K562 (cell line): ENCODE results near the gene ITSN1. TPM values are rescaled to one million over a fixed set of nuclear protein-coding genes. Genes with fewer than 3 reads are reported as not detected.
A peak's percentile ranks its signal among the peaks of the same experiment; 100 is the strongest.

Experiments used
- ATAC-seq: fragments of 200-7000 bp; cut with Tn5 transposase; 3 replicates; pipeline ENCODE4 v1.9.1; 2020; ENCODE audit warnings: moderate library complexity
- BruUV-seq: library from RNA; stranded (reverse); fragments of 400-500 nt; replicated peaks from 2 replicates; lab custom pipeline; 2021; lab: Mats Ljungman, UMichigan
- CTCF ChIA-PET: fragments of 300-600 bp; formaldehyde crosslinking; extraction: SDS; loops from one replicate; lab custom pipeline; 2021; ENCODE audit warnings: low intra/inter-chr PET ratio; lab: Yijun Ruan, JAX
- POLR2A ChIA-PET: fragments of 300-600, 350-650 bp; sonication (Branson Sonifier 250); formaldehyde crosslinking; extraction: SDS; loops from one replicate; lab custom pipeline; 2021; ENCODE audit warnings: antibody characterized with exemption, inconsistent platforms; lab: Yijun Ruan, JAX
- DNase-seq, 4 experiments: peaks; one replicate each; pipeline versions ENCODE4 v3.0.0 to v3.0.0-alpha.2; 2011 to 2018; ENCODE audit warnings: low spot score in 3 of 4, mixed read lengths in 3 of 4; ENCODE audit errors: extremely low read depth in 1 of 4
- FAIRE-seq: peaks from 2 replicates; lab custom pipeline; 2011; peaks lifted over from hg19 to GRCh38; lab: Jason Lieb, UNC
- H2AFZ ChIP-seq: 2 replicates; pipeline ENCODE4 v1.6.0; 2011; ENCODE audit warnings: low read depth, low read length, control low read depth, inconsistent platforms
- H3K27ac ChIP-seq: fragments of 200-600 bp; 3 replicates; pipeline ENCODE4 v1.8.0; 2011; ENCODE audit warnings: low read depth, mild to moderate bottlenecking, control low read depth, inconsistent platforms, low read length, moderate library complexity, mixed read lengths; ENCODE audit errors: extremely low read depth
- H3K27me3 ChIP-seq, 2 experiments: fragments of 300-600 bp in 1 of 2; 2 replicates in 1 of 2; 3 replicates in 1 of 2; pipeline versions ENCODE4 v1.6.0 to v1.8.0; 2011; ENCODE audit warnings: inconsistent platforms in 2 of 2, low read length in 2 of 2, mild to moderate bottlenecking in 1 of 2, mixed read lengths in 1 of 2, moderate library complexity in 1 of 2; ENCODE audit not compliant: control insufficient read depth in 2 of 2, insufficient read depth in 2 of 2
- H3K36me3 ChIP-seq: fragments of 300-600 bp; 3 replicates; pipeline ENCODE4 v1.8.0; 2011; ENCODE audit warnings: mild to moderate bottlenecking, low read length, inconsistent platforms; ENCODE audit not compliant: control insufficient read depth, insufficient read depth
- H3K4me1 ChIP-seq, 2 experiments: fragments of 200-600 bp in 1 of 2; replicated peaks in 1 of 2; 2 replicates in 1 of 2; 3 replicates in 1 of 2; pipeline versions ENCODE4 v1.5.1 to v1.8.0; 2011; ENCODE audit warnings: inconsistent platforms in 2 of 2, low read length in 2 of 2, mild to moderate bottlenecking in 1 of 2, mixed read lengths in 1 of 2, moderate library complexity in 1 of 2; ENCODE audit not compliant: control insufficient read depth in 2 of 2, insufficient read depth in 2 of 2
- H3K4me2 ChIP-seq: 2 replicates; pipeline ENCODE4 v1.6.1; 2011; ENCODE audit warnings: low read length, control low read depth, inconsistent platforms, mixed read lengths; ENCODE audit not compliant: insufficient read depth
- H3K4me3 ChIP-seq: fragments of 200-600 bp; sonication (generic), shearing (Covaris generic); 2 replicates; pipeline ENCODE4 v1.5.1; 2016; ENCODE audit warnings: control low read depth, inconsistent platforms
- H3K79me2 ChIP-seq: fragments of 200-600 bp; 3 replicates; pipeline ENCODE4 v1.8.0; 2011; ENCODE audit warnings: low read length, inconsistent platforms; ENCODE audit not compliant: control insufficient read depth, insufficient read depth
- H3K9ac ChIP-seq, 2 experiments: 2 replicates each; pipeline versions ENCODE4 v1.6.0 to v1.6.1; 2011; ENCODE audit warnings: low read depth in 2 of 2, low read length in 2 of 2, control low read depth in 1 of 2, inconsistent platforms in 1 of 2, mild to moderate bottlenecking in 1 of 2, mixed read lengths in 1 of 2; ENCODE audit not compliant: insufficient read depth in 1 of 2
- H3K9me1 ChIP-seq: one replicate; pipeline ENCODE4 v1.6.0; 2011; ENCODE audit warnings: inconsistent platforms, mild to moderate bottlenecking, low read length, moderate library complexity; ENCODE audit not compliant: control insufficient read depth, insufficient read depth
- H3K9me3 ChIP-seq: replicated peaks from 2 replicates; pipeline ENCODE4 v1.5.1; 2011; ENCODE audit warnings: low read depth, low read length, inconsistent platforms; ENCODE audit not compliant: control insufficient read depth, insufficient read depth
- H4K20me1 ChIP-seq: replicated peaks from 2 replicates; pipeline ENCODE4 v1.6.1; 2011; ENCODE audit warnings: low read length, inconsistent platforms, mixed read lengths; ENCODE audit not compliant: control insufficient read depth, insufficient read depth
- ATF1 ChIP-seq, 2 experiments: fragments of 450-650 bp in 1 of 2; IDR thresholded peaks; 2 replicates each; pipeline ENCODE4 v1.6.1; 2016; ENCODE audit warnings: missing compliant biosample characterization in 1 of 2, missing genetic modification characterization in 1 of 2
- COPS2 ChIP-seq: fragments of 450-650 bp; conservative IDR thresholded peaks from 2 replicates; pipeline ENCODE4 v1.6.1; 2016; ENCODE audit warnings: mild to moderate bottlenecking, moderate library complexity
- CTBP1 ChIP-seq: fragments of 450-650 bp; IDR thresholded peaks from 2 replicates; pipeline ENCODE4 v1.6.1; 2016; ENCODE audit warnings: borderline replicate concordance
- EZH2 ChIP-seq: IDR thresholded peaks from 2 replicates; pipeline ENCODE4 v1.6.1; 2012; ENCODE audit warnings: low read depth, mild to moderate bottlenecking, inconsistent platforms, low read length, borderline replicate concordance
- FOSL1 ChIP-seq: fragments of 200-800 bp; sonication (Bioruptor generic); conservative IDR thresholded peaks from 2 replicates; pipeline ENCODE4 v1.6.1; 2016; ENCODE audit warnings: missing genetic modification characterization, missing compliant biosample characterization
- FOXP1 ChIP-seq: sonication (generic); formaldehyde crosslinking; IDR thresholded peaks from 2 replicates; pipeline ENCODE4 v1.8.0; 2022; ENCODE audit warnings: mild to moderate bottlenecking, missing genetic modification reagents
- JUND ChIP-seq, 2 experiments: IDR thresholded peaks; 2 replicates in 1 of 2; 3 replicates in 1 of 2; pipeline ENCODE4 v1.6.1; 2011; ENCODE audit warnings: borderline replicate concordance in 2 of 2, low read depth in 2 of 2, low read length in 2 of 2, improper control_type of control experiment in 1 of 2, missing biosample characterization in 1 of 2, missing genetic modification characterization in 1 of 2, missing genetic modification reagents in 1 of 2
- RNF2 ChIP-seq: sonication (generic); IDR thresholded peaks from 2 replicates; pipeline ENCODE4 v1.6.1; 2016
- STAT6 ChIP-seq: sonication (generic); formaldehyde crosslinking; IDR thresholded peaks from 2 replicates; pipeline ENCODE4 v1.8.1; 2023; ENCODE audit warnings: mild to moderate bottlenecking, missing genetic modification reagents
- THAP7 ChIP-seq: fragments of 250-450 bp; sonication (Bioruptor Pico); IDR thresholded peaks from 2 replicates; pipeline ENCODE4 v1.5.0; 2021
- USF1 ChIP-seq: sonication (generic); formaldehyde crosslinking; IDR thresholded peaks from 2 replicates; pipeline ENCODE4 v1.9.0; 2022; ENCODE audit warnings: mild to moderate bottlenecking, missing genetic modification reagents
- ZNF124 ChIP-seq: sonication (generic); formaldehyde crosslinking; IDR thresholded peaks from 2 replicates; pipeline ENCODE4 v1.8.1; 2022; ENCODE audit warnings: missing genetic modification reagents
- ZNF134 ChIP-seq: fragments of 250-450 bp; sonication (Bioruptor Pico); conservative IDR thresholded peaks from 2 replicates; pipeline ENCODE4 v1.4.0; 2020
- ZNF589 ChIP-seq: fragments of 200-800 bp; sonication (Bioruptor generic); IDR thresholded peaks from 2 replicates; pipeline ENCODE4 v1.6.1; 2016; ENCODE audit warnings: low read depth, missing genetic modification characterization, missing compliant biosample characterization
- WGBS: fragments of 100-300 bp; shearing (Covaris generic); methylation state at CpG from one replicate; pipeline ENCODE4 v1.1.6; 2016; ENCODE audit warnings: low coverage, mixed read lengths; ENCODE audit not compliant: insufficient coverage; ENCODE audit errors: missing lambda C conversion rate; 5-methylcytosine and 5-hydroxymethylcytosine counted together
- in situ Hi-C: fragments of 300-500 bp; cut with MboI; formaldehyde crosslinking; loops from 4 replicates; pipeline ENCODE4 v1.15.0; 2018; ENCODE audit warnings: inconsistent platforms, mixed read lengths
- intact Hi-C: fragments of 100-400 bp; cut with micrococcal nuclease; formaldehyde crosslinking; loops from 2 replicates; pipeline ENCODE4 v1.14.2; 2022
- polyA plus RNA-seq, 8 experiments: library from polyadenylated mRNA; depleted of rRNA in 4 of 8; stranded (reverse) in 5 of 8; unstranded in 3 of 8; fragments of >200 nt; fragmentation: Nextera tagmentation in 2 of 8; fragmentation: Illumina TruSeq in 1 of 8; extraction: Ambion mirVana in 2 of 8; extraction: Trizol in 1 of 8; gene quantifications; 2 replicates each; pipeline versions ENCODE4 v1.2.1 to v1.2.3, GENCODE V29; 2011 to 2014; ENCODE audit warnings: inconsistent platforms in 1 of 8, missing spikeins in 1 of 8
- total RNA-seq, 7 experiments: library from RNA; depleted of rRNA in 6 of 7; stranded (reverse); fragments of >200 nt in 6 of 7; fragmentation: Illumina TruSeq in 2 of 7; extraction: Trizol in 2 of 7; gene quantifications; 2 replicates each; pipeline versions ENCODE4 v1.2.1 to v1.2.3, GENCODE V29; 2011 to 2021; ENCODE audit warnings: low replicate concordance in 1 of 7
- TF ChIP-seq, protein P1 (sequence below): fragments of 450-650 bp; IDR thresholded peaks from 2 replicates; pipeline ENCODE4 v1.6.1; 2014; ENCODE audit warnings: low read depth, mild to moderate bottlenecking, moderate library complexity, borderline replicate concordance

Gene ITSN1
- total and polyA plus RNA-seq, 9 of the 15 experiments (the other 6 are each of a cell fraction or from before 2014, with no cell fraction given) = 1.1 to 12.6 (median 4.8) TPM

DNA sequence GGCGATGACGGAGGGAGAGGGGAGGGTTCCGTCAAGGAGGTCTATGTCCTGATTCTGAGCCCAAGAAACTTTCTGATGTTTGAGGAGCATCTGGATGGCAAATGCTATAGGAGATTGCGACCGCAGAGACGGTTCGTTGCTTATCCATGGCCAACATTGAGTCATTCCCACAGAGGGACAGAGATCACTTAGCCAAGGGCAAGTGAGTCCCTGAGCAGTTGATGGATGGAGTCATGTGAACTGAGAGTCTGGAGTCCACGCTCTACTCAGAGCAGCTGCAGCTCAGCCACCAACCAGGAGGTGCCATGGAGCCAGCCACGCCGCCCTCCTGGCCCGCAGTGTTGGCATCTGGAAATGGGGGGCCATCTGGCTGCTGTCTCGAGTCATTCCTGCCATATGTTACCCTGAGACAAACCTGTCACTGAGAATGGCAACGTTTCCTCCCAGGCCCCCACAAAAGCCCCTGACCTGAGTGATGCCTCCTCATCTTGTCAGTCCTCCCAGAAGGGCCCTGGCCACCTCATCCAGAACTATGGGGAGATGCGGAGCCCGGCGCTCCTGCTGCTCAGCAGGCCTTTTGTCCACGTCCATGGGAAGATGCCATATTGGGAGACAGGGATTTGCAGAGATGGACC, 214.7 kb downstream of the ITSN1 start:
- ChIA-PET CTCF (no interaction called here), POLR2A (interaction anchor here (0.7 kb wide), 1 partner anchor 1267 kb away, joined by 4 read pairs; no protein-coding TSS in a partner anchor)
- Histone ChIP-seq H3K36me3 (no peaks in the 10 kb centered on the region), H3K79me2 (no peaks in the 10 kb centered on the region), H3K4me2 (no peak overlapping the region), H3K27ac (no peak overlapping the region), H4K20me1 (peaks cover 5% of the 10 kb centered on the region), H2AFZ (no peak overlapping the region), H3K9ac (no peak overlapping the region), H3K27me3 (peaks cover 60 to 84% of the 10 kb centered on the region in 2 experiments), H3K9me3 (no peaks in the 10 kb centered on the region), H3K4me3 (no peak overlapping the region), H3K9me1 (peaks cover 4% of the 10 kb centered on the region), H3K4me1 (peaks cover 0 to 4% of the 10 kb centered on the region in 2 experiments; a peak in 2 of 5 replicates)
- peak in 1 of 4 experiments; percentile 30 for DNase-seq
- WGBS = 4% methylated on average over 17 of the region's 17 CpGs
- no TSS peak for BruUV-seq
- ATAC-seq = 0 out of 3 replicates have a peak, but pooled peaks have one; percentile 13
- in situ Hi-C loops (no loop called here), intact Hi-C loops (no loop called here)
- FAIRE-seq = peak; percentile 49
- TF ChIP-seq CTBP1 (peak; percentile 42; the same call in 1 of the 2 replicates), ATF1 (CRISPR knock-in tag; IDR thresholded peaks at IDR 0.05) (no peak), ATF1 (tag; IDR thresholded peaks at IDR 0.05) (no peak), FOXP1 (CRISPR knock-in tag) (no peak), FOSL1 (tag) (peak; percentile 44), ZNF124 (no peak), COPS2 (no peak), JUND (IDR thresholded peaks at IDR 0.05; ENCODE audit: borderline replicate concordance, low read depth, low read length) (peak; percentile 24; the same call in 1 of the 2 replicates), JUND (tag; IDR thresholded peaks at IDR 0.05; ENCODE audit: borderline replicate concordance, low read depth, low read length) (no peak), ZNF589 (CRISPR knock-in tag) (peak; percentile 47; the same call in 1 of the 2 replicates), THAP7 (CRISPR knock-in tag) (no peak), STAT6 (no peak), RNF2 (no peak), USF1 (CRISPR knock-in tag) (peak; percentile 38; the same call in 1 of the 2 replicates), EZH2 (no peak), ZNF134 (CRISPR knock-in tag) (0 out of 2 replicates have a peak, but pooled peaks have one; percentile 58)
- TF ChIP-seq, protein P1, sequence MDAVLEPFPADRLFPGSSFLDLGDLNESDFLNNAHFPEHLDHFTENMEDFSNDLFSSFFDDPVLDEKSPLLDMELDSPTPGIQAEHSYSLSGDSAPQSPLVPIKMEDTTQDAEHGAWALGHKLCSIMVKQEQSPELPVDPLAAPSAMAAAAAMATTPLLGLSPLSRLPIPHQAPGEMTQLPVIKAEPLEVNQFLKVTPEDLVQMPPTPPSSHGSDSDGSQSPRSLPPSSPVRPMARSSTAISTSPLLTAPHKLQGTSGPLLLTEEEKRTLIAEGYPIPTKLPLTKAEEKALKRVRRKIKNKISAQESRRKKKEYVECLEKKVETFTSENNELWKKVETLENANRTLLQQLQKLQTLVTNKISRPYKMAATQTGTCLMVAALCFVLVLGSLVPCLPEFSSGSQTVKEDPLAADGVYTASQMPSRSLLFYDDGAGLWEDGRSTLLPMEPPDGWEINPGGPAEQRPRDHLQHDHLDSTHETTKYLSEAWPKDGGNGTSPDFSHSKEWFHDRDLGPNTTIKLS = no peak
